Right atrium auricular region (tissue), 2 donors: ENCODE measurements around the gene STOM. TPM values are rescaled to one million over a fixed set of nuclear protein-coding genes. Genes with fewer than 3 reads are reported as not detected.

ENCODE experiments used
- DNase-seq: peaks from one replicate; pipeline ENCODE4 v3.0.0-alpha.2; 2019; ENCODE audit warnings: low spot score
- H3K27ac ChIP-seq, 2 donors: fragments of 200-600 bp; sonication (generic); 1 replicate in 1 of 2; 2 replicates in 1 of 2; pipeline ENCODE4 v1.5.1; 2016 to 2019
- H3K27me3 ChIP-seq, 2 donors: fragments of 200-600 bp; sonication (generic); one replicate each; pipeline versions ENCODE4 v1.5.1 to v1.6.0; 2017 to 2019
- H3K36me3 ChIP-seq: fragments of 200-600 bp; sonication (generic); one replicate; pipeline ENCODE4 v1.5.1; 2016
- H3K4me1 ChIP-seq, 2 donors: fragments of 200-600 bp; sonication (generic); one replicate each; pipeline versions ENCODE4 v1.5.1 to v1.6.0; 2017 to 2019
- H3K4me3 ChIP-seq, 2 donors: fragments of 200-600 bp; sonication (generic); 1 replicate in 1 of 2; 2 replicates in 1 of 2; pipeline ENCODE4 v1.5.1; 2017 to 2019; ENCODE audit warnings: mild to moderate bottlenecking in 1 of 2, moderate library complexity in 1 of 2
- H3K9me3 ChIP-seq, 2 donors: fragments of 200-600 bp; sonication (generic); one replicate each; pipeline ENCODE4 v1.5.1; 2019
- CTCF ChIP-seq, 2 donors: fragments of 200-600 bp; sonication (generic); IDR thresholded peaks; one replicate each; pipeline ENCODE4 v1.5.1; 2019; ENCODE audit warnings: antibody characterized with exemption in 2 of 2
- total RNA-seq, 2 donors: library from RNA; depleted of rRNA; stranded (reverse); fragments of >200 nt; gene quantifications; one replicate each; pipeline ENCODE4 v1.1.0, GENCODE V29; 2016

Gene STOM
- total RNA-seq, result 100 to 1,000 TPM; 152 to 173 TPM

DNA sequence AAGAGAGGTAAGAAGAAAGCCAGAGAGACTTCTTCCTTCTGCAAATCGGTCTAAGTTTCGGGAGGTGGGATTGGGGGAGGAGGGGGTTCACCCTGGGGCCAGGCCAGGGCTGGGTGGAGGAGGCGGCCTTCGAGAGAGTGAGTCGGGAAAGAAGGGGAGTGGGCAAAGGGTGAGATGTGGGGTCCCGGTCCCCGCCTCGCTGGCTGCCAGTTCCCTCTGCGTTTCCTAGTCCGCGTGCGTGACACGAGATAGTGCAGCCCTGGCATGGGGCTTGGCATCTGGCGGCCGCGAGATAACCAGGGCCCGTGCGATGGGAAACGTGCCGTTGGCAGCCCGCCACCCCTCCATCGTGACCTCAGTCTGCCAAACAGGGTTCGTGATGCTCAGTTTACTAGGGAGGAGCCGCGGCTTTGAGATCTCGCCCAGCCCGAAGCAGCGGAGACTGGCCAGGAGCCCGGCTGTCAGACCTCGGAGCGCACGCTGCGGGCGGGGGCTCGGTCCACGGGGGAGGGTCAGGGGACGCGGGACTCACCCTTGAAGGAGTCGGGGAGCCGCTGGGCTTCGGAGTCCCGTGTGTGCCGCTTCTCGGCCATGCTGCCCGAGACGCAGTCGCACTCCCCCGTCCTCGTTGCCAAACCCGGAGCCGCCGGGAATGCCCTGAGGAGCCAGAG lies at the start of gene STOM:
STOM (minus strand) TSS at position 656 of the 671 bp plus-strand sequence; CDS start at position 593, 63 bp downstream.
- H3K36me3 ChIP-seq, result peaks cover 5% of the 10 kb centered on the region
- H3K27me3 ChIP-seq, result no peaks in the 10 kb centered on the region
- no peaks in the 10 kb centered on the region for H3K9me3 ChIP-seq
- DNase-seq, result peak; percentile 95
- peak within 1 kb of the TSS; percentile 72 to 77 for H3K4me3 ChIP-seq
- no peak for TF ChIP-seq CTCF (IDR thresholded peaks at IDR 0.05)
- H3K4me1 ChIP-seq, result peaks cover 0 to 76% of the 10 kb centered on the region in 2 donors
- peak within 1 kb of the TSS; percentile 95 to 98 for H3K27ac ChIP-seq

DNA sequence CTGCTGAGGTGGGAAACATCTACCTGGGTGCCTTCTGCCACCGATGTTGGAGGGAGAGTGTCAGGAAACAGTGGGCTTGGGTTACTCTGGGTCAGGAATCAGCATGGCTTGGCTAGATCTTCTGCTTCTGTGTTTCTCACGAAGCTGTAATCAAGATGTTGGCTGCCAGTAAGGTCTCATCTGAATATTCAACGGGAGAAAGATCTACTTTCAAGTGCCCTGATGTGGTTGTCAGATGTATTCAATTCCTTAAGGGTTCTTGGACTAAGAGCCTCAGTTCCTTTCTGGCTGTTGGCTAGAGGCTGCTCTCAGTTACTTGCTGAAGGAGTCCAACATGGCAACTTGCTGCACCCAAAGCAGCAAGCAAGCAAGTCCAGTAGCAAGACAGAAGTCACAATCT lies 41.9 kb upstream of the STOM start:
- TF ChIP-seq CTCF (IDR thresholded peaks at IDR 0.05), result no peak
- no peak for DNase-seq
- Histone ChIP-seq H3K27ac (no peak overlapping the region), H3K9me3 (no peaks in the 10 kb centered on the region), H3K36me3 (no peaks in the 10 kb centered on the region), H3K4me3 (no peak overlapping the region), H3K4me1 (no peaks in the 10 kb centered on the region), H3K27me3 (no peaks in the 10 kb centered on the region)

- no peaks in the 10 kb centered on the region for H3K36me3 ChIP-seq
- H3K9me3 ChIP-seq, result no peaks in the 10 kb centered on the region
- H3K4me3 ChIP-seq, result no peak overlapping the region
- TF ChIP-seq CTCF (IDR thresholded peaks at IDR 0.05), result no peak
- no peak for DNase-seq
- H3K4me1 ChIP-seq, result no peaks in the 10 kb centered on the region
- H3K27me3 ChIP-seq, result no peaks in the 10 kb centered on the region
- H3K27ac ChIP-seq, result no peak overlapping the region
Measured at GRCh38 chr9:121405899-121406298, 35.8 kb upstream of the STOM start.

DNA sequence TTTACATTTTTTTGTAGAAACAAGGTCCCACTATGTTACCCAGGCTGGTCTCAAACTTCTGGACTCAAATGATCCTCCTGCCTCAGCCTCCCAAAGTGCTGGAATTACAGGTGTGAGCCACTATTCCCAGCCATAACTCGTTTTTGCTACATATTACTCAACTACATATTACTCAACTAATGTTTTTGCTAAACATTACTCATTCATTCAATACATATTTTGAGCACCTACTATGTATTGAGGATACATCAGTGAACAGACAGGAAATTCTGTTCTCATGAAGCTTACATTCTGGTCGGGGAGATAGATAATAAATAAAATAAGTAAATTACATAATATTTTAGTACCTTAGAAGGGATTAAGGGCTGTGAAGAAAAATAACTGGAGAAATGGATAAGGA lies 34.9 kb upstream of the STOM start:
- Histone ChIP-seq H3K4me3 (no peak overlapping the region), H3K4me1 (no peaks in the 10 kb centered on the region), H3K36me3 (no peaks in the 10 kb centered on the region), H3K27ac (no peak overlapping the region), H3K27me3 (no peaks in the 10 kb centered on the region), H3K9me3 (no peaks in the 10 kb centered on the region)
- DNase-seq, result no peak
- no peak for TF ChIP-seq CTCF (IDR thresholded peaks at IDR 0.05)

GRCh38 chr9:121399883-121400607 lies 30.0 kb upstream of the STOM start:
- Histone ChIP-seq H3K27ac (no peak overlapping the region), H3K4me1 (no peaks in the 10 kb centered on the region), H3K27me3 (no peaks in the 10 kb centered on the region), H3K9me3 (no peaks in the 10 kb centered on the region), H3K4me3 (no peak overlapping the region), H3K36me3 (no peaks in the 10 kb centered on the region)
- no peak for DNase-seq
- TF ChIP-seq CTCF (IDR thresholded peaks at IDR 0.05), result peak; percentile 44 to 79
